Keratinocyte (primary cell): ENCODE data around the gene COL6A5.

ENCODE experiments used
- EZH2 ChIP-seq: IDR thresholded peaks from one replicate; pipeline ENCODE4 v1.6.1; 2012; ENCODE audit warnings: inconsistent platforms, mild to moderate bottlenecking, low read length, moderate library complexity
- TF ChIP-seq, protein P1 (sequence below), 3 experiments: IDR thresholded peaks in 1 of 3; conservative IDR thresholded peaks in 1 of 3; optimal IDR thresholded peaks in 1 of 3; 2 replicates in 2 of 3; 3 replicates in 1 of 3; pipeline versions ENCODE3 to v1.5.1; 2011; ENCODE audit warnings: low read length in 3 of 3, mild to moderate bottlenecking in 3 of 3, moderate library complexity in 2 of 3, control low read depth in 1 of 3, inconsistent platforms in 1 of 3; ENCODE audit not compliant: insufficient read depth in 2 of 3; ENCODE audit errors: extremely low read depth in 1 of 3

DNA sequence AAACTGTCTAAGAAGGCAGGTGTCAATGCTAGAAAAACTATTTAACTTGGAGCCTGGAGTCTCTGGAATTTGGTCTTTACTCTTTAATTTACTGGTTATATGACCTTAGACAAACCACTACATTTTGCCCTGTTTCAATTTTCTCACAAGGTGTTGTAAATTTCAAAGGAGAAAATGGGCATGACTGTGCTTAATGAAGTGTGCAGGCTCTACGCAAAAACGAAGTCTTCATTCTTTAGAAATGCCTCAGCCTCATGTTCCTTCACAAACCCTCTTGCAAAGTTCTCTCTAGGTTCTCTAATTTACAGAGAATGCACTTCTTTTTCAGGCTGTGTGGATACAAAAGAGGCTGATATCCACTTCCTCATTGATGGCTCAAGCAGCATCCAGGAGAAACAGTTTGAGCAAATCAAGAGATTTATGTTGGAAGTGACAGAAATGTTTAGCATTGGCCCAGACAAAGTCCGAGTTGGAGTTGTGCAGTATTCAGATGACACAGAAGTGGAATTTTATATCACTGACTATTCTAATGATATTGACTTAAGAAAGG, 39.1 kb downstream of the COL6A5 start:
- TF ChIP-seq, protein P1, sequence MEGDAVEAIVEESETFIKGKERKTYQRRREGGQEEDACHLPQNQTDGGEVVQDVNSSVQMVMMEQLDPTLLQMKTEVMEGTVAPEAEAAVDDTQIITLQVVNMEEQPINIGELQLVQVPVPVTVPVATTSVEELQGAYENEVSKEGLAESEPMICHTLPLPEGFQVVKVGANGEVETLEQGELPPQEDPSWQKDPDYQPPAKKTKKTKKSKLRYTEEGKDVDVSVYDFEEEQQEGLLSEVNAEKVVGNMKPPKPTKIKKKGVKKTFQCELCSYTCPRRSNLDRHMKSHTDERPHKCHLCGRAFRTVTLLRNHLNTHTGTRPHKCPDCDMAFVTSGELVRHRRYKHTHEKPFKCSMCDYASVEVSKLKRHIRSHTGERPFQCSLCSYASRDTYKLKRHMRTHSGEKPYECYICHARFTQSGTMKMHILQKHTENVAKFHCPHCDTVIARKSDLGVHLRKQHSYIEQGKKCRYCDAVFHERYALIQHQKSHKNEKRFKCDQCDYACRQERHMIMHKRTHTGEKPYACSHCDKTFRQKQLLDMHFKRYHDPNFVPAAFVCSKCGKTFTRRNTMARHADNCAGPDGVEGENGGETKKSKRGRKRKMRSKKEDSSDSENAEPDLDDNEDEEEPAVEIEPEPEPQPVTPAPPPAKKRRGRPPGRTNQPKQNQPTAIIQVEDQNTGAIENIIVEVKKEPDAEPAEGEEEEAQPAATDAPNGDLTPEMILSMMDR (optimal IDR thresholded peaks at IDR 0.05 in 1 of 3, IDR thresholded peaks at IDR 0.05 in 1 of 3, conservative IDR thresholded peaks at IDR 0.05 in 1 of 3; ENCODE audit: extremely low read depth in 1 of 3, insufficient read depth in 2 of 3, low read length in 3 of 3): no peak
- no peak for TF ChIP-seq EZH2
